ENCODE results near the gene LYPD6. TPM values are rescaled to one million over a fixed set of nuclear protein-coding genes. Genes with fewer than 3 reads are reported as not detected.

LYPD6 gene
- total and polyA plus RNA-seq, 9 of the 15 experiments (the other 6 are each of a cell fraction or from before 2014, with no cell fraction given), result not detected

GRCh38 chr2:149441255-149441654, 110.9 kb downstream of the LYPD6 start (continued):
- TF ChIP-seq CHD7 (IDR thresholded peaks at IDR 0.05; ENCODE audit: low read depth, low read length), result no peak
- TF ChIP-seq DEAF1 (CRISPR knock-in tag; IDR thresholded peaks at IDR 0.05), result no peak
- TF ChIP-seq ZNF778 (CRISPR knock-in tag; IDR thresholded peaks at IDR 0.05), result no peak
- TF ChIP-seq ZNF316 (IDR thresholded peaks at IDR 0.05), result no peak
- TF ChIP-seq ZBTB33 (CRISPR knock-in tag; IDR thresholded peaks at IDR 0.05), result no peak
- no peak for TF ChIP-seq ATF2 (CRISPR knock-in tag; IDR thresholded peaks at IDR 0.05)
- no peak for TF ChIP-seq ARID3A (IDR thresholded peaks at IDR 0.05; ENCODE audit: borderline replicate concordance, low read depth, low read length)
